Thymus (tissue), 11 donors: ENCODE measurements around the gene MAN2B2. TPM values are rescaled to one million over a fixed set of nuclear protein-coding genes. Genes with fewer than 3 reads are reported as not detected.

ENCODE experiments used
- DNase-seq, 9 donors: peaks; one replicate each; pipeline ENCODE4 v3.0.0-alpha.2; 2013; ENCODE audit warnings: low spot score in 9 of 9, low read depth in 6 of 9, missing footprints in 1 of 9
- H3K27ac ChIP-seq, 2 donors: one replicate each; pipeline ENCODE4 v1.5.1; 2013; ENCODE audit warnings: control low read depth in 1 of 2, low read depth in 1 of 2, low read length in 1 of 2, mild to moderate bottlenecking in 1 of 2, moderate library complexity in 1 of 2
- H3K27me3 ChIP-seq, 2 donors: one replicate each; pipeline ENCODE4 v1.5.1; 2013; ENCODE audit warnings: low read length in 1 of 2; ENCODE audit not compliant: control insufficient read depth in 2 of 2, insufficient read depth in 1 of 2
- H3K36me3 ChIP-seq, 2 donors: one replicate each; pipeline ENCODE4 v1.5.1; 2013; ENCODE audit warnings: low read length in 1 of 2, mild to moderate bottlenecking in 1 of 2, moderate library complexity in 1 of 2; ENCODE audit not compliant: control insufficient read depth in 2 of 2, insufficient read depth in 2 of 2
- H3K4me1 ChIP-seq, 2 donors: one replicate each; pipeline ENCODE4 v1.5.1; 2013; ENCODE audit warnings: low read length in 2 of 2; ENCODE audit not compliant: control insufficient read depth in 2 of 2, insufficient read depth in 2 of 2
- H3K4me3 ChIP-seq, 2 donors: one replicate each; pipeline ENCODE4 v1.5.1; 2013; ENCODE audit warnings: low read length in 2 of 2, control low read depth in 1 of 2, mild to moderate bottlenecking in 1 of 2
- H3K9me3 ChIP-seq, 2 donors: one replicate each; pipeline ENCODE4 v1.5.1; 2013; ENCODE audit warnings: low read length in 1 of 2, mild to moderate bottlenecking in 1 of 2; ENCODE audit not compliant: control insufficient read depth in 2 of 2, insufficient read depth in 1 of 2
- WGBS: extraction: QIAGEN DNeasy Blood & Tissue Kit; methylation state at CpG from one replicate; pipeline ENCODE4 v1.1.7; 2013; 5-methylcytosine and 5-hydroxymethylcytosine counted together
- polyA plus RNA-seq: library from polyadenylated mRNA; stranded (reverse); fragments of 200-250 nt; gene quantifications from one replicate; pipeline ENCODE4 v1.2.3, GENCODE V29; 2013
- total RNA-seq: library from RNA; stranded (reverse); fragments of 120-200 nt; gene quantifications from one replicate; pipeline ENCODE4 v1.2.4, GENCODE V29; 2013
- donor health status: healthy.

The MAN2B2 gene
- total and polyA plus RNA-seq, 2 donors: 6.7 to 14.3 TPM

GRCh38 chr4:6592804-6593563, 18.0 kb downstream of the MAN2B2 start:
- Histone ChIP-seq H3K36me3 (peaks cover 14 to 47% of the 10 kb centered on the region in 2 donors), H3K27me3 (no peaks in the 10 kb centered on the region), H3K9me3 (no peaks in the 10 kb centered on the region), H3K4me3 (no peak overlapping the region), H3K27ac (no peak overlapping the region), H3K4me1 (no peaks in the 10 kb centered on the region)
- no peak for DNase-seq
- WGBS: 98% methylated on average over 16 of the region's 16 CpGs

GRCh38 chr4:6594341-6594740, 19.4 kb downstream of the MAN2B2 start:
- H3K9me3 ChIP-seq: no peaks in the 10 kb centered on the region
- WGBS: 96% methylated on average over 22 of the region's 22 CpGs
- no peaks in the 10 kb centered on the region for H3K27me3 ChIP-seq
- H3K36me3 ChIP-seq: peaks cover 14 to 42% of the 10 kb centered on the region in 2 donors
- no peak overlapping the region for H3K4me3 ChIP-seq
- no peak for DNase-seq
- H3K4me1 ChIP-seq: no peaks in the 10 kb centered on the region
- no peak overlapping the region for H3K27ac ChIP-seq

- 97% methylated on average over 7 of the region's 7 CpGs for WGBS
- H3K27me3 ChIP-seq: no peaks in the 10 kb centered on the region
- no peaks in the 10 kb centered on the region for H3K4me1 ChIP-seq
- H3K9me3 ChIP-seq: no peaks in the 10 kb centered on the region
- H3K4me3 ChIP-seq: no peak overlapping the region
- H3K36me3 ChIP-seq: peaks cover 11 to 43% of the 10 kb centered on the region in 2 donors
- H3K27ac ChIP-seq: no peak overlapping the region
- no peak for DNase-seq
Observed at GRCh38 chr4:6594826-6595355, 19.9 kb downstream of the MAN2B2 start.

- no peaks in the 10 kb centered on the region for H3K4me1 ChIP-seq
- H3K27me3 ChIP-seq: no peaks in the 10 kb centered on the region
- DNase-seq: no peak
- peaks cover 17 to 46% of the 10 kb centered on the region in 2 donors for H3K36me3 ChIP-seq
- no peak overlapping the region for H3K27ac ChIP-seq
- H3K9me3 ChIP-seq: no peaks in the 10 kb centered on the region
- no peak overlapping the region for H3K4me3 ChIP-seq
- WGBS: 93% methylated on average over 16 of the region's 16 CpGs
Observed at GRCh38 chr4:6595897-6596537, 21.0 kb downstream of the MAN2B2 start.

GRCh38 chr4:6596948-6597347, 22.0 kb downstream of the MAN2B2 start:
- H3K36me3 ChIP-seq: peaks cover 15 to 46% of the 10 kb centered on the region in 2 donors
- DNase-seq: no peak
- no peaks in the 10 kb centered on the region for H3K27me3 ChIP-seq
- no peak overlapping the region for H3K4me3 ChIP-seq
- no peaks in the 10 kb centered on the region for H3K4me1 ChIP-seq
- no peak overlapping the region for H3K27ac ChIP-seq
- H3K9me3 ChIP-seq: no peaks in the 10 kb centered on the region
- WGBS: 97% methylated on average over 17 of the region's 17 CpGs

GRCh38 chr4:6598127-6598526, 23.1 kb downstream of the MAN2B2 start:
- WGBS: 97% methylated on average over 10 of the region's 10 CpGs
- Histone ChIP-seq H3K27ac (no peak overlapping the region), H3K36me3 (peaks cover 15 to 49% of the 10 kb centered on the region in 2 donors), H3K4me3 (no peak overlapping the region), H3K27me3 (no peaks in the 10 kb centered on the region), H3K9me3 (no peaks in the 10 kb centered on the region), H3K4me1 (no peaks in the 10 kb centered on the region)
- DNase-seq: no peak

GRCh38 chr4:6598641-6599040, 23.7 kb downstream of the MAN2B2 start:
- Histone ChIP-seq H3K36me3 (peaks cover 11 to 47% of the 10 kb centered on the region in 2 donors), H3K4me3 (no peak overlapping the region), H3K27ac (no peak overlapping the region), H3K4me1 (no peaks in the 10 kb centered on the region), H3K9me3 (no peaks in the 10 kb centered on the region), H3K27me3 (no peaks in the 10 kb centered on the region)
- no peak for DNase-seq
- WGBS: 94% methylated on average over 13 of the region's 13 CpGs

GRCh38 chr4:6601661-6602250, 26.8 kb downstream of the MAN2B2 start:
- peaks cover 17 to 46% of the 10 kb centered on the region in 2 donors for H3K36me3 ChIP-seq
- H3K27ac ChIP-seq: no peak overlapping the region
- no peaks in the 10 kb centered on the region for H3K4me1 ChIP-seq
- WGBS: 95% methylated on average over 10 of the region's 10 CpGs
- no peak for DNase-seq
- peaks cover 4 to 14% of the 10 kb centered on the region in 2 donors for H3K9me3 ChIP-seq
- H3K4me3 ChIP-seq: no peak overlapping the region
- no peaks in the 10 kb centered on the region for H3K27me3 ChIP-seq

- H3K4me3 ChIP-seq: no peak overlapping the region
- H3K27ac ChIP-seq: no peak overlapping the region
- WGBS: 97% methylated on average over 6 of the region's 6 CpGs
- H3K9me3 ChIP-seq: peaks cover 4 to 14% of the 10 kb centered on the region in 2 donors
- peaks cover 17 to 45% of the 10 kb centered on the region in 2 donors for H3K36me3 ChIP-seq
- no peaks in the 10 kb centered on the region for H3K4me1 ChIP-seq
- no peaks in the 10 kb centered on the region for H3K27me3 ChIP-seq
- no peak for DNase-seq
Observed at GRCh38 chr4:6602289-6602688, 27.3 kb downstream of the MAN2B2 start.
